22Rv1 (cell line): ENCODE measurements around the gene CACNA1C.

ENCODE experiments used
- ZFX ChIP-seq: fragments of 450-650 bp; IDR thresholded peaks from 2 replicates; pipeline ENCODE4 v1.6.1; 2017; ENCODE audit warnings: antibody characterized with exemption, borderline replicate concordance
- TF ChIP-seq, protein P1 (sequence below): fragments of 450-650 bp; IDR thresholded peaks from 2 replicates; pipeline ENCODE4 v1.5.1; 2017; ENCODE audit warnings: mild to moderate bottlenecking

DNA sequence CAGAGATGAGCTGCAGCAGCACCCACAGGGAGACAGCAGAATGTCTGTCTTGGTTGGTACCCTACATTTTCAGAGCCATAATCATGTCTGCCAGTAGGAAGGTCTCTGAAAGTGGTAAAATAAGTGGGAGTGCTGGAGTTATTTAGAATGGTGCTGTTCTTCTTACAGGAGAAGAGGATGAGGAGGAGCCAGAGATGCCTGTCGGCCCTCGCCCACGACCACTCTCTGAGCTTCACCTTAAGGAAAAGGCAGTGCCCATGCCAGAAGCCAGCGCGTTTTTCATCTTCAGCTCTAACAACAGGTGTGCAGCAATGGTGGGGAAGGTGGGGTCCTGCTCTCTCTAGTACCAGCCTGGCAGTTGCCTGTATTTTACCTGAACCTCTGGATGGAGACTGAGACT is 540.3 kb downstream of the CACNA1C start:
- TF ChIP-seq, protein P1, sequence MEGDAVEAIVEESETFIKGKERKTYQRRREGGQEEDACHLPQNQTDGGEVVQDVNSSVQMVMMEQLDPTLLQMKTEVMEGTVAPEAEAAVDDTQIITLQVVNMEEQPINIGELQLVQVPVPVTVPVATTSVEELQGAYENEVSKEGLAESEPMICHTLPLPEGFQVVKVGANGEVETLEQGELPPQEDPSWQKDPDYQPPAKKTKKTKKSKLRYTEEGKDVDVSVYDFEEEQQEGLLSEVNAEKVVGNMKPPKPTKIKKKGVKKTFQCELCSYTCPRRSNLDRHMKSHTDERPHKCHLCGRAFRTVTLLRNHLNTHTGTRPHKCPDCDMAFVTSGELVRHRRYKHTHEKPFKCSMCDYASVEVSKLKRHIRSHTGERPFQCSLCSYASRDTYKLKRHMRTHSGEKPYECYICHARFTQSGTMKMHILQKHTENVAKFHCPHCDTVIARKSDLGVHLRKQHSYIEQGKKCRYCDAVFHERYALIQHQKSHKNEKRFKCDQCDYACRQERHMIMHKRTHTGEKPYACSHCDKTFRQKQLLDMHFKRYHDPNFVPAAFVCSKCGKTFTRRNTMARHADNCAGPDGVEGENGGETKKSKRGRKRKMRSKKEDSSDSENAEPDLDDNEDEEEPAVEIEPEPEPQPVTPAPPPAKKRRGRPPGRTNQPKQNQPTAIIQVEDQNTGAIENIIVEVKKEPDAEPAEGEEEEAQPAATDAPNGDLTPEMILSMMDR: no peak
- TF ChIP-seq ZFX: no peak
